Measurements from ENCODE around the gene MOB1B.

DNA sequence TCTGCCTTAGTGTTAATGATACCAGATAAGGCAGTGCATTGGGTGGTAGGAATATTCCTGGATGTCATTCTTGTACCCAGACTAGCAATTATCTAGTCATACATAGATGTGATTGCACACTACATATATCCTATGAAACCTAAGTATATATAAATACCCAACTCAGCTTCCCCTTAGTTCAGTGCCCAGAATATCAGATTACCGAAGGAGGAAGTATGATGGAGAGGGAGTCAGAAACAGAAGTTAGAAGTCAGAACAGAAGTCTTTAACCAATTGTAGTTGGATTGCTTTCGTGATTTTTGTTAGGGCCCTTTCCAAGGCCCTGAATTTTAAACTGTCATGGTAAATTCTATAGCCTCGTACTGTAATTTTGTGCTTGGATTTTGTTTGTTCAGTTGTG, 42.9 kb downstream of the MOB1B start:
- no peak for TF ChIP-seq EP300 (IDR thresholded peaks at IDR 0.05)
- no peak for TF ChIP-seq POLR2A (IDR thresholded peaks at IDR 0.05)
- TF ChIP-seq, protein P1, sequence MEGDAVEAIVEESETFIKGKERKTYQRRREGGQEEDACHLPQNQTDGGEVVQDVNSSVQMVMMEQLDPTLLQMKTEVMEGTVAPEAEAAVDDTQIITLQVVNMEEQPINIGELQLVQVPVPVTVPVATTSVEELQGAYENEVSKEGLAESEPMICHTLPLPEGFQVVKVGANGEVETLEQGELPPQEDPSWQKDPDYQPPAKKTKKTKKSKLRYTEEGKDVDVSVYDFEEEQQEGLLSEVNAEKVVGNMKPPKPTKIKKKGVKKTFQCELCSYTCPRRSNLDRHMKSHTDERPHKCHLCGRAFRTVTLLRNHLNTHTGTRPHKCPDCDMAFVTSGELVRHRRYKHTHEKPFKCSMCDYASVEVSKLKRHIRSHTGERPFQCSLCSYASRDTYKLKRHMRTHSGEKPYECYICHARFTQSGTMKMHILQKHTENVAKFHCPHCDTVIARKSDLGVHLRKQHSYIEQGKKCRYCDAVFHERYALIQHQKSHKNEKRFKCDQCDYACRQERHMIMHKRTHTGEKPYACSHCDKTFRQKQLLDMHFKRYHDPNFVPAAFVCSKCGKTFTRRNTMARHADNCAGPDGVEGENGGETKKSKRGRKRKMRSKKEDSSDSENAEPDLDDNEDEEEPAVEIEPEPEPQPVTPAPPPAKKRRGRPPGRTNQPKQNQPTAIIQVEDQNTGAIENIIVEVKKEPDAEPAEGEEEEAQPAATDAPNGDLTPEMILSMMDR (IDR thresholded peaks at IDR 0.05), result no peak
